ENCODE measurements around the gene OR51B6.

DNA sequence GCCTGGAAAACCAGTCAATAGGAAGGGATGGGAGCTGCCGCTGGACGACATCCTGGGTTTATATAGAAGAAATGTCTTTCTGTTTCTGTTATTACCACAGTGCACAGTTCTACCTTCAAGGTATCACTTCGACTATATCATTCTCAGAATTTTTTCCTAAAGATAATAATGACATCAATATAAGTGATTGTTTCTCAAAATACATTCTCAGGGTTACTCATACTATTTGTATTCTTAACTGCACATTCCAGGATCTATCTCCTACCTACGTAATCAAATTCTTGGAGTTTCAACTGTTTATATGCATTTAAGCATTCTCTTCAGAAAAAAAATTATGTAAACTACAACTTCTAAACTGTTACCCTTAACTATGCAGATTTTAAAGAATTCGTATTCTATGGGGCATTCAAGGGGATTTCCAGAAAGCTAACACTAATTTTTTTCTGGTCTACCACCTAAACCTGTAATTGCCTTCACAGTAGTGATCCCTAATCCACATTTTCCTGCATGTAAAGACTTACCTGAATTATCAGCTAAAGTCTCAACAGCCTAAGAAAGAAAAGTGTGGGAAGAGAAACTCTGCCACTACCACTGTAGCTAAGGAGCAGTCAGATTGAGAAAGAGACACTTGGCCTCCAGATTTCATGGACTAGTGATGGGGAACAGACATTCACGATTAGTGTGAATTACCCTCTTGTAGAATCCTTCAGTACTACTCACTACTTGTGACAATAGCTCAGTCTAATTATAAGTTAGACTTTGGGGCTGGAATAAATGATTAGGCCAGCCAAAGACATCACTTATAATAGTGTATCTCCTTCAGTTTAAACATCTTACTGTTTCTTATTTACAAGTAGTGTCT lies 7.6 kb upstream of the OR51B6 start, which contains the start of gene OR51B5:
- TF ChIP-seq, protein P1, sequence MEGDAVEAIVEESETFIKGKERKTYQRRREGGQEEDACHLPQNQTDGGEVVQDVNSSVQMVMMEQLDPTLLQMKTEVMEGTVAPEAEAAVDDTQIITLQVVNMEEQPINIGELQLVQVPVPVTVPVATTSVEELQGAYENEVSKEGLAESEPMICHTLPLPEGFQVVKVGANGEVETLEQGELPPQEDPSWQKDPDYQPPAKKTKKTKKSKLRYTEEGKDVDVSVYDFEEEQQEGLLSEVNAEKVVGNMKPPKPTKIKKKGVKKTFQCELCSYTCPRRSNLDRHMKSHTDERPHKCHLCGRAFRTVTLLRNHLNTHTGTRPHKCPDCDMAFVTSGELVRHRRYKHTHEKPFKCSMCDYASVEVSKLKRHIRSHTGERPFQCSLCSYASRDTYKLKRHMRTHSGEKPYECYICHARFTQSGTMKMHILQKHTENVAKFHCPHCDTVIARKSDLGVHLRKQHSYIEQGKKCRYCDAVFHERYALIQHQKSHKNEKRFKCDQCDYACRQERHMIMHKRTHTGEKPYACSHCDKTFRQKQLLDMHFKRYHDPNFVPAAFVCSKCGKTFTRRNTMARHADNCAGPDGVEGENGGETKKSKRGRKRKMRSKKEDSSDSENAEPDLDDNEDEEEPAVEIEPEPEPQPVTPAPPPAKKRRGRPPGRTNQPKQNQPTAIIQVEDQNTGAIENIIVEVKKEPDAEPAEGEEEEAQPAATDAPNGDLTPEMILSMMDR (IDR thresholded peaks at IDR 0.05) = no peak
- TF ChIP-seq POLR2A (IDR thresholded peaks at IDR 0.05) = no peak
